Measurements from ENCODE around the gene CD109.

DNA sequence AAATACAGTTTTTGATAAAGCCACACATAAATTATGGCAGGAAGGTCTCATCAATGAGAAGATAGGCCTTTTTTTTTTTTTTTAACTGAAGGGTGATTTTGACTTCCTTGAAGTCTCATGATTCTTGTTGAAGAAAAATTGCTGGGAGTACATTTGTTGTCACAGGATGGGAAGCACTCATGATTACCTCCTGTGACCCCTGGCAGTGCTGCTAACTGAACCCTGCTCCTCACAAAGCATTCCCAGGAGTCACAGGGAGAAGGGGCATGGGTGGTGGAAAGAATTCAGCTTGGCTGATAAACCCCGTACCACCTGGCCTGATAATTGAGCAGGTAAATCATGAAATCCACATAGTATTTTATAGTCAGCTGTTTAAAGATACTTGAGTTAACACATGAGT lies 86.9 kb downstream of the CD109 start:
- TF ChIP-seq, protein P1, sequence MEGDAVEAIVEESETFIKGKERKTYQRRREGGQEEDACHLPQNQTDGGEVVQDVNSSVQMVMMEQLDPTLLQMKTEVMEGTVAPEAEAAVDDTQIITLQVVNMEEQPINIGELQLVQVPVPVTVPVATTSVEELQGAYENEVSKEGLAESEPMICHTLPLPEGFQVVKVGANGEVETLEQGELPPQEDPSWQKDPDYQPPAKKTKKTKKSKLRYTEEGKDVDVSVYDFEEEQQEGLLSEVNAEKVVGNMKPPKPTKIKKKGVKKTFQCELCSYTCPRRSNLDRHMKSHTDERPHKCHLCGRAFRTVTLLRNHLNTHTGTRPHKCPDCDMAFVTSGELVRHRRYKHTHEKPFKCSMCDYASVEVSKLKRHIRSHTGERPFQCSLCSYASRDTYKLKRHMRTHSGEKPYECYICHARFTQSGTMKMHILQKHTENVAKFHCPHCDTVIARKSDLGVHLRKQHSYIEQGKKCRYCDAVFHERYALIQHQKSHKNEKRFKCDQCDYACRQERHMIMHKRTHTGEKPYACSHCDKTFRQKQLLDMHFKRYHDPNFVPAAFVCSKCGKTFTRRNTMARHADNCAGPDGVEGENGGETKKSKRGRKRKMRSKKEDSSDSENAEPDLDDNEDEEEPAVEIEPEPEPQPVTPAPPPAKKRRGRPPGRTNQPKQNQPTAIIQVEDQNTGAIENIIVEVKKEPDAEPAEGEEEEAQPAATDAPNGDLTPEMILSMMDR (IDR thresholded peaks at IDR 0.05), result no peak
- TF ChIP-seq POLR2A (IDR thresholded peaks at IDR 0.05) (no peak), EP300 (IDR thresholded peaks at IDR 0.05) (no peak)
